ENCODE results near the gene NOS3.

GRCh38 chr7:151034312-151035025, 43.7 kb downstream of the NOS3 start:
- TF ChIP-seq CTCF (IDR thresholded peaks at IDR 0.05) (no peak), POLR2A (IDR thresholded peaks at IDR 0.05) (no peak)

Measured in uterus (tissue), 2 donors.